ENCODE measurements around the gene PHLDA2.

The PHLDA2 gene

DNA sequence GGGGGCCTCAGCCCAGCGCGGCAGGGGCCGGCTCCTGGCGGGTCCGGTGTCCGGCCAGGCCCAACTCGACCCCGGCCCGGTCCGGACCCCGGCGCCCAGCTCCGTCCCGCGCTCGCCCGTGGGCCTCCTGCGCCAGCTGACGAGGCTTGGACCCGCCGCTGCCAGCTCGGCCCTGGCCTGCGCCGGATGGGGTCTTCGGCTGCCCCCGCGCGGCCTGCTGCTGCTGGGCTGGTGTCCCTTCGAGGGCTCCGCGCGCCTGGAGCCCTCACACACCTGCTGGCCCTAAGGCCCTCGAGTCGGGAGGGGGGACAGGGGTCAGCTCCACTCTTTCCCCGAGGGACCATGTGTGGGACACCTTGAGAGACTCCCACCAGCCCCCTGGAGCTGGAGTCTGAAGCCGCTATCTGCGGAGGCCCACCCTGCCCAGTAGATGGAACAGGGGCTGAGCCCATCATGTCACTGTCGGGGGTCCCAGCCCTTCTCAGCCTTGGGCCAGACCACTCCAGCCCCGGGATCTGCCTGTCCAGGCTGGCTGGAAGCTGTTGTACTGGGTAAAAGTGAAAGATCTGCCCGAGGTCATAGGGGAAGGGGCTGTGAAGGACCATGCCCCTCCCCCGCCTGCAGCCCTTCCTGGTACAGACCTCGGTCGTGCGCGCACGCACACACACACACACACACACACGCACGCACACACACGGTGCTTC is 42.9 kb downstream of the PHLDA2 start:
- intact Hi-C loops (cut with DNase I; ENCODE audit: low total_unique reads), result loop anchor here (5.0 to 10.0 kb wide), 4 partner anchors 59 to 538 kb away; partner anchors contain the start of gene KCNQ1OT1

GRCh38 chr11:2885678-2886081 is 43.5 kb downstream of the PHLDA2 start, which contains the start of gene CDKN1C:
TSS of gene CDKN1C (minus strand) at chr11:2885775. CDS start at chr11:2885456, 319 bp downstream.
- peak; percentile 91 to 96 for DNase-seq
- H3K27ac ChIP-seq, result peak within 1 kb of the TSS; percentile 82 to 84
- H3K4me3 ChIP-seq, result peak within 1 kb of the TSS; percentile 87 to 89
- intact Hi-C loops (cut with DNase I; ENCODE audit: low total_unique reads), result loop anchor here (5.0 to 10.0 kb wide), 4 partner anchors 58 to 539 kb away; partner anchors contain the start of gene KCNQ1OT1
- H3K36me3 ChIP-seq, result no peaks in the 10 kb centered on the region
- TF ChIP-seq CTCF (IDR thresholded peaks at IDR 0.05), result peak in 1 of 2 experiments; percentile 11
- H3K4me1 ChIP-seq, result peaks cover 0 to 40% (median 14%) of the 10 kb centered on the region in 4 donors
- peaks cover 0 to 5% of the 10 kb centered on the region in 2 donors for H3K27me3 ChIP-seq
- H3K9me3 ChIP-seq, result no peaks in the 10 kb centered on the region

More for the DNA sequence above, 42.9 kb downstream of the PHLDA2 start:
- H3K27me3 ChIP-seq, result peaks cover 0 to 8% of the 10 kb centered on the region in 2 donors
- peaks cover 0 to 44% (median 14%) of the 10 kb centered on the region in 4 donors for H3K4me1 ChIP-seq
- H3K9me3 ChIP-seq, result no peaks in the 10 kb centered on the region
- no peaks in the 10 kb centered on the region for H3K36me3 ChIP-seq
- H3K27ac ChIP-seq, result peak overlapping the region; percentile 82 to 84
- peak in 1 of 2 experiments; percentile 8 for TF ChIP-seq CTCF (IDR thresholded peaks at IDR 0.05)
- DNase-seq, result peak in 1 of 2 donors; percentile 78
- H3K4me3 ChIP-seq, result peak overlapping the region; percentile 87 to 89

GRCh38 chr11:2885017-2885677 is 44.1 kb downstream of the PHLDA2 start:
- intact Hi-C loops (cut with DNase I; ENCODE audit: low total_unique reads), result loop anchor here (5.0 to 10.0 kb wide), 4 partner anchors 58 to 540 kb away; partner anchors contain the start of gene KCNQ1OT1
- peak; percentile 18 to 22 for TF ChIP-seq CTCF (IDR thresholded peaks at IDR 0.05)
- peak in 1 of 2 donors; percentile 79 for DNase-seq
- Histone ChIP-seq H3K27ac (peak overlapping the region; percentile 81 to 83), H3K4me3 (peak overlapping the region; percentile 87 to 89), H3K9me3 (no peaks in the 10 kb centered on the region), H3K36me3 (no peaks in the 10 kb centered on the region), H3K27me3 (no peaks in the 10 kb centered on the region), H3K4me1 (peaks cover 0 to 36% (median 14%) of the 10 kb centered on the region in 4 donors)

DNA sequence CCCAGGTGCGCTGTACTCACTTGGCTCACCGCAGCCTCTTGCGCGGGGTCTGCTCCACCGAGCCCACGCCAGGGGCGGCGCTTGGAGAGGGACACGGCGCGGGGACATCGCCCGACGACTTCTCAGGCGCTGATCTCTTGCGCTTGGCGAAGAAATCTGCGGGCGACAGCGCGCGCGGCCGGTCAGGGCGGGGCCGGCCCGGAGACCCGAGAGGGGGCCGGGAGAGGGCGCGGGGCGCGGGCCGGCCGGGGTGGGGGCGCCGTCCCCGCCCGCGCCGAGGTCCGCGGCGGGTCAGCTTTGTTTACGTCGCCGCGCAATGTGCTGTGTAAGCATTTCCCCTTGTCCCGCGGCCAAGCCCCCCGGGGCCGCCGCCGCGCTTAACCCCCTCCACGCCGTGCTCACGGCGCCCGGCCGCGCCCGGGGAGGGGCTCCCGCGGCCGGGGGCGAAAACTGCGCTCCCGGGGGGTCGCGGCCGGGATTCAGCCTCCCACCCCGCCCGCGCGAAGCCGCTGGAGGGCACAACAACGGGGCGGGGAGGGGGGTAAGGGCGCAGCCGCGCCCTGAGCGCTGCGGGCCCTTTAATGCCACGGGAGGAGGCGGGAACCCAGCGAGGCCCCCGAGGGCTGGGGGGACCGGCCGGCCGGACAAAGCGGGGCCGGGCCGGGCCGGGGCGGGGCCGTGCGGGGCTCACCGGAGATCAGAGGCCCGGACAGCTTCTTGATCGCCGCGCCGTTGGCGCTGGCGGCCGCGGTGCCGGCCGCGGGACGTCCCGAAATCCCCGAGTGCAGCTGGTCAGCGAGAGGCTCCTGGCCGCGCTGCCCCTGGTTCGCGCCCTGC is 45.0 kb downstream of the PHLDA2 start:
- Histone ChIP-seq H3K36me3 (peaks cover 0 to 9% (median 6%) of the 10 kb centered on the region in 3 donors), H3K4me1 (peaks cover 0 to 36% (median 14%) of the 10 kb centered on the region in 4 donors), H3K27ac (peak overlapping the region; percentile 81 to 83), H3K9me3 (no peaks in the 10 kb centered on the region), H3K4me3 (peak overlapping the region; percentile 87 to 89), H3K27me3 (no peaks in the 10 kb centered on the region)
- no peak for TF ChIP-seq CTCF (IDR thresholded peaks at IDR 0.05)
- intact Hi-C loops (cut with DNase I; ENCODE audit: low total_unique reads), result loop anchor here (10.0 kb wide), 1 partner anchor 541 kb away; no protein-coding TSS in a partner anchor
- DNase-seq, result peak; percentile 64 to 82

GRCh38 chr11:2883640-2883978 is 45.6 kb downstream of the PHLDA2 start:
- peak overlapping the region; percentile 87 to 89 for H3K4me3 ChIP-seq
- no peak for DNase-seq
- H3K27ac ChIP-seq, result peak overlapping the region; percentile 81 to 83
- intact Hi-C loops (cut with DNase I; ENCODE audit: low total_unique reads), result loop anchor here (10.0 kb wide), 1 partner anchor 541 kb away; no protein-coding TSS in a partner anchor
- no peaks in the 10 kb centered on the region for H3K27me3 ChIP-seq
- no peak for TF ChIP-seq CTCF (IDR thresholded peaks at IDR 0.05)
- H3K9me3 ChIP-seq, result no peaks in the 10 kb centered on the region
- H3K4me1 ChIP-seq, result peaks cover 0 to 36% (median 14%) of the 10 kb centered on the region in 4 donors
- peaks cover 0 to 15% (median 11%) of the 10 kb centered on the region in 3 donors for H3K36me3 ChIP-seq

Data from tibial artery (tissue), 4 donors.